OCI-LY3 (cell line): ENCODE results near the gene VSTM5.
"Not testable (repeated sequence)": the region's sequence is repeated elsewhere in the genome, so short reads cannot be mapped to it uniquely, and the experiment has no call there.

Experiments used
- H2AFZ ChIP-seq: fragments of 200-600, 300-600 bp; shearing (Covaris generic); 2 replicates; pipeline ENCODE4 v1.6.0; 2014; ENCODE audit warnings: antibody characterized with exemption, low read depth, low read length
- H3K27ac ChIP-seq: fragments of 200-600, 300-600 bp; sonication (generic); 2 replicates; pipeline ENCODE4 v1.5.1; 2014; ENCODE audit warnings: mild to moderate bottlenecking, low read length, moderate library complexity, mixed read lengths
- H3K27me3 ChIP-seq: fragments of 200-600, 300-600 bp; sonication (generic); 2 replicates; pipeline ENCODE4 v1.6.1; 2014; ENCODE audit warnings: low read depth, low read length, mixed read lengths
- H3K36me3 ChIP-seq: fragments of 200-600, 300-600 bp; sonication (generic); replicated peaks from 2 replicates; pipeline ENCODE3; 2014; ENCODE audit warnings: low read depth, low read length, mixed read lengths
- H3K4me1 ChIP-seq: fragments of 300-600, 200-600 bp; sonication (generic); 2 replicates; pipeline ENCODE4 v1.6.1; 2014; ENCODE audit warnings: low read length, mixed read lengths
- H3K4me2 ChIP-seq: fragments of 200-600, 300-600 bp; sonication (generic); 2 replicates; pipeline ENCODE4 v1.6.1; 2014; ENCODE audit warnings: low read length, mixed read lengths
- H3K4me3 ChIP-seq: fragments of 300-600, 200-600 bp; sonication (generic); 2 replicates; pipeline ENCODE4 v1.5.1; 2014; ENCODE audit warnings: antibody characterized with exemption, mild to moderate bottlenecking, low read length, moderate library complexity
- H3K79me2 ChIP-seq: fragments of 300-600, 200-600 bp; shearing (Covaris generic); 2 replicates; pipeline ENCODE4 v1.6.1; 2014; ENCODE audit warnings: mild to moderate bottlenecking, low read length, mixed read lengths
- H3K9ac ChIP-seq: fragments of 300-600, 200-600 bp; shearing (Covaris generic); 2 replicates; pipeline ENCODE4 v1.6.0; 2014; ENCODE audit warnings: mild to moderate bottlenecking, low read length, moderate library complexity
- H3K9me3 ChIP-seq: fragments of 200-600, 300-600 bp; shearing (Covaris generic); 2 replicates; pipeline ENCODE4 v1.6.1; 2014; ENCODE audit warnings: low read length, mixed read lengths; ENCODE audit not compliant: insufficient read depth
- H4K20me1 ChIP-seq: fragments of 200-600, 300-600 bp; sonication (generic); 2 replicates; pipeline ENCODE4 v1.6.1; 2016; ENCODE audit warnings: low read length, mixed read lengths; ENCODE audit not compliant: insufficient read depth
- CTCF ChIP-seq: fragments of 200-600, 300-600 bp; sonication (generic); IDR thresholded peaks from 2 replicates; pipeline ENCODE4 v1.5.1; 2014; ENCODE audit warnings: antibody characterized with exemption, low read length, low read depth
- EZH2phosphoT487 ChIP-seq: fragments of 200-600 bp; shearing (Covaris generic); IDR thresholded peaks from 2 replicates; pipeline ENCODE4 v1.6.1; 2018; ENCODE audit warnings: antibody characterized with exemption, mixed run types, low read depth

The VSTM5 gene

DNA sequence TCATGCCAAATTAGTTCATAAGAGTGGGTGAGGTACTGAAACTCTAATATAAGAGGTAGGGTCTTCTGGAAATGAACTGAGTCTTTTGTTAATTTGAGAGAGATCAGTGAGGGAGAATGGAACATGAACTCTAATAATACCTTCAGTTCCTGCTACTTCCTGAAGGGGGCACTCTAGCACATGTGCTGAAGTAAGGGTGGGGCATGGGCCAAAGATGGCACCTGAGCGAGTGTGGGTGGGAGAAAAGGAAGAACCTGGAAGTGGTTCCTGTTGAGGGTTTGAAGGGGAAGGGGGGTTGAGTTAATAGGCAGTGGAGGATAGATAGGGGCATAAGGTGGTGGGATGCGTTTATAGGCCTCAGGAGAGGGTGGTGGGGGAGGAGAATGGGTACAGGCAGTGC is 18.0 kb upstream of the VSTM5 start:
- not testable (repeated sequence) for H3K4me3 ChIP-seq, H3K27me3 ChIP-seq, H3K9me3 ChIP-seq, H3K4me2 ChIP-seq, H3K9ac ChIP-seq, H3K4me1 ChIP-seq, H3K27ac ChIP-seq, H4K20me1 ChIP-seq, H3K79me2 ChIP-seq, H3K36me3 ChIP-seq, H2AFZ ChIP-seq
- TF ChIP-seq CTCF, result peak; percentile 58

GRCh38 chr11:93861808-93862207 is 11.4 kb upstream of the VSTM5 start:
- no peak overlapping the region for H3K4me3 ChIP-seq
- H3K9ac ChIP-seq, result no peak overlapping the region
- no peaks in the 10 kb centered on the region for H3K9me3 ChIP-seq
- no peak overlapping the region for H3K27ac ChIP-seq
- no peaks in the 10 kb centered on the region for H3K36me3 ChIP-seq
- H2AFZ ChIP-seq, result no peak overlapping the region; the same call in 1 of the 2 replicates
- no peak overlapping the region for H3K4me2 ChIP-seq
- TF ChIP-seq EZH2phosphoT487 (no peak), CTCF (no peak)
- H4K20me1 ChIP-seq, result no peaks in the 10 kb centered on the region
- no peaks in the 10 kb centered on the region for H3K4me1 ChIP-seq
- H3K79me2 ChIP-seq, result no peaks in the 10 kb centered on the region
- H3K27me3 ChIP-seq, result no peaks in the 10 kb centered on the region

- no peaks in the 10 kb centered on the region for H3K9me3 ChIP-seq
- no peaks in the 10 kb centered on the region for H3K36me3 ChIP-seq
- no peaks in the 10 kb centered on the region for H3K4me1 ChIP-seq
- H2AFZ ChIP-seq, result no peak overlapping the region
- H3K4me2 ChIP-seq, result no peak overlapping the region
- no peaks in the 10 kb centered on the region for H3K27me3 ChIP-seq
- no peak overlapping the region for H3K4me3 ChIP-seq
- TF ChIP-seq CTCF (no peak), EZH2phosphoT487 (no peak)
- H3K27ac ChIP-seq, result no peak overlapping the region
- H3K79me2 ChIP-seq, result no peaks in the 10 kb centered on the region
- H3K9ac ChIP-seq, result no peak overlapping the region
- no peaks in the 10 kb centered on the region for H4K20me1 ChIP-seq
Measured at GRCh38 chr11:93858121-93858775, 7.8 kb upstream of the VSTM5 start.

- Histone ChIP-seq H3K4me3 (no peak overlapping the region), H3K4me1 (no peaks in the 10 kb centered on the region), H2AFZ (no peak overlapping the region), H3K9me3 (no peaks in the 10 kb centered on the region), H3K79me2 (no peaks in the 10 kb centered on the region), H3K9ac (no peak overlapping the region), H3K4me2 (no peak overlapping the region), H3K27ac (no peak overlapping the region), H4K20me1 (no peaks in the 10 kb centered on the region), H3K27me3 (no peaks in the 10 kb centered on the region), H3K36me3 (no peaks in the 10 kb centered on the region)
- TF ChIP-seq EZH2phosphoT487 (no peak), CTCF (no peak)
Measured at GRCh38 chr11:93857413-93858120, 7.1 kb upstream of the VSTM5 start.
